ENCODE data around the gene TCP11.

TCP11 gene

GRCh38 chr6:35161776-35162607 lies 20.9 kb upstream of the TCP11 start:
- 88 to 94% methylated on average over 4 of the region's 5 CpGs for WGBS, 2 experiments (ENCODE audit: insufficient coverage in 2 of 2)
- no peaks in the 10 kb centered on the region for H3K36me3 ChIP-seq (ENCODE audit: control insufficient read depth, insufficient read depth, low read length)
- no peaks in the 10 kb centered on the region for H3K4me1 ChIP-seq (ENCODE audit: control insufficient read depth, insufficient read depth, low read length, poor library complexity, severe bottlenecking)
- no peak overlapping the region for H3K4me3 ChIP-seq (ENCODE audit: extremely low read depth, insufficient read depth, low read length, poor library complexity, severe bottlenecking)
- H3K27ac ChIP-seq (ENCODE audit: low read depth, low read length, severe bottlenecking): no peak overlapping the region
- no peaks in the 10 kb centered on the region for H3K9me3 ChIP-seq (ENCODE audit: control insufficient read depth, low read length)

DNA sequence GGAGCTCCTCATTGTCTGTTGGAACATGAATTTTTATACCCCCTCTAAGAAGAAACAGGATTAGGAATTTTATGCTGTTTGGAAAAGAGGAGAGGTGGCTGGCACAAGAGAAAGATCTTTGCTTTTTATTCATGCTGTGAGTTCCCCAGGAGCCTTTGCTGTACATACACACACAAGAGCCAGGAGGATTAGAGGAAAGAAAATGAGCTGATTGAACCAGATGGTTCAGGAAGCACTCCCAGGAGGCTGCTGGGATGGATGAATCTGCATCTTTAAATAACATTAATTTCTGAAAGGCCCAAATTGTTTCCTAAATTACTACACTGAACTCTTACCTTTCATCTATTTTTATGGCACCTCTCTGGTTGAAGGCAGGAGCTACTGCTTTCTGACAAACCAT lies 20.1 kb upstream of the TCP11 start:
- H3K27ac ChIP-seq (ENCODE audit: low read depth, low read length, severe bottlenecking): no peak overlapping the region
- no peak overlapping the region for H3K4me3 ChIP-seq (ENCODE audit: extremely low read depth, insufficient read depth, low read length, poor library complexity, severe bottlenecking)
- H3K4me1 ChIP-seq (ENCODE audit: control insufficient read depth, insufficient read depth, low read length, poor library complexity, severe bottlenecking): no peaks in the 10 kb centered on the region
- no peaks in the 10 kb centered on the region for H3K36me3 ChIP-seq (ENCODE audit: control insufficient read depth, insufficient read depth, low read length)
- no peaks in the 10 kb centered on the region for H3K9me3 ChIP-seq (ENCODE audit: control insufficient read depth, low read length)

- Histone ChIP-seq H3K9me3 (ENCODE audit: control insufficient read depth, low read length) (no peaks in the 10 kb centered on the region), H3K27ac (ENCODE audit: low read depth, low read length, severe bottlenecking) (no peak overlapping the region), H3K36me3 (ENCODE audit: control insufficient read depth, insufficient read depth, low read length) (no peaks in the 10 kb centered on the region), H3K4me1 (ENCODE audit: control insufficient read depth, insufficient read depth, low read length, poor library complexity, severe bottlenecking) (no peaks in the 10 kb centered on the region), H3K4me3 (ENCODE audit: extremely low read depth, insufficient read depth, low read length, poor library complexity, severe bottlenecking) (no peak overlapping the region)
- 67 to 100% methylated on average over 4 of the region's 5 CpGs for WGBS, 2 experiments (ENCODE audit: insufficient coverage in 2 of 2)
Measured at GRCh38 chr6:35160642-35161041, 19.5 kb upstream of the TCP11 start.

DNA sequence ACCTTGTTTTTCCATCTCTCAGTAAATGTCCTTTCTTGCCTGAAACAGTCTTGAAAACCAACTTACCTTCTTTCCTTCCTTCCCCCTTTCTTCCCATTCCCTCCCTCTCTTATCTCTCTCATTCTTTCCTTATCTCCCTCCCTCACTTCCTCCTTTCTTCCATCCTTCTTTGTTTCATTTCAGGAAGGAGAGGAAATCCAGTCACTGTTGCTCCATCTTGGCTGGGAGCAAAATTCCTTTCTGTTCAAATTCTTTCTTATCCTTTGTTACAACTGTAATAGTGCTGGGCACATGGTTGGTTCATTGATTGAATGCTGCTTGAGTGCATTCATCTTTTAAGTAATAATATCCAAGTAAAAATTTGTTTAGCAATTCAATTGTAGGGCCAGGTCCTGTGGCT lies 17.4 kb upstream of the TCP11 start:
- Histone ChIP-seq H3K27ac (ENCODE audit: low read depth, low read length, severe bottlenecking) (no peak overlapping the region), H3K4me1 (ENCODE audit: control insufficient read depth, insufficient read depth, low read length, poor library complexity, severe bottlenecking) (no peaks in the 10 kb centered on the region), H3K9me3 (ENCODE audit: control insufficient read depth, low read length) (no peaks in the 10 kb centered on the region), H3K4me3 (ENCODE audit: extremely low read depth, insufficient read depth, low read length, poor library complexity, severe bottlenecking) (no peak overlapping the region), H3K36me3 (ENCODE audit: control insufficient read depth, insufficient read depth, low read length) (no peaks in the 10 kb centered on the region)

DNA sequence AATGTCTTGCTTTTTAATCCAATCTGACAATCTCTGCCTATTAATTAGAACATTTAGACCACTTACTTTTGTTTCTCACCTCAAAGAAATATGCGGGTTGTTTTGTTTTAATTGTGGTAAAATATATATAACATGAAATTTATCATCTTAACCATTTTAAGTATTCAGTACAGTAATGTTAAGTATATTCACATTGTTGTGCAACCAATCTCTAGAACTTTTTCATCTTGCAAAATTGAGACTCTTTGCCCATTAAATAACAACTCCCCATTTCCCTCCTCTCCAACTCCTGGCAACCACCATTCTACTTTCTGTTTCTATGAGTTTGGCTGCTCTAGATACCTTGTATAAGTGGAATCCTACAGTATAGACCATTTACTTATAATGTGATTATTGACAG lies 13.8 kb upstream of the TCP11 start:
- Histone ChIP-seq H3K4me3 (ENCODE audit: extremely low read depth, insufficient read depth, low read length, poor library complexity, severe bottlenecking) (no peak overlapping the region), H3K4me1 (ENCODE audit: control insufficient read depth, insufficient read depth, low read length, poor library complexity, severe bottlenecking) (no peaks in the 10 kb centered on the region), H3K9me3 (ENCODE audit: control insufficient read depth, low read length) (no peaks in the 10 kb centered on the region), H3K27ac (ENCODE audit: low read depth, low read length, severe bottlenecking) (no peak overlapping the region), H3K36me3 (ENCODE audit: control insufficient read depth, insufficient read depth, low read length) (no peaks in the 10 kb centered on the region)
- WGBS, 2 experiments (ENCODE audit: insufficient coverage in 2 of 2): no CpG with 5 or more reads among the region's 1 CpG

DNA sequence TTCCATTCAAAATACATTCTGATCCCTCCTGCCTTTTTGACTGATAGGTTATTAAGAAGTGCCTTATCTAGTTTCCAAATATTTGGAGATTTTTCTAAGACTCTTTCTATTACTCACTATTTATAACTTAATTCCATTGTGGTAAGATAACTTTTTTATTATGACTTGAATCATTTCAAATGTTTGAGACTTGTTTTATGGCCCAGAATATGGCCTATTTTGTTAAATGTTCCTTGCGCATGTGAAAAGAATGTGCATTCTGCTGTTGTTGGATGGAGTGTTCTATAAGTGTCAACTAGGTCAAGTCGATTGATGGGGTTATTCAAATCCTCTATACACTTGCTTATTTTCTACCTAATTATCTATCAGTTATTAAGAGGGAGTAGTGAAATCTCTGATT lies 13.1 kb upstream of the TCP11 start:
- Histone ChIP-seq H3K4me3 (ENCODE audit: extremely low read depth, insufficient read depth, low read length, poor library complexity, severe bottlenecking) (no peak overlapping the region), H3K9me3 (ENCODE audit: control insufficient read depth, low read length) (no peaks in the 10 kb centered on the region), H3K36me3 (ENCODE audit: control insufficient read depth, insufficient read depth, low read length) (no peaks in the 10 kb centered on the region), H3K27ac (ENCODE audit: low read depth, low read length, severe bottlenecking) (no peak overlapping the region), H3K4me1 (ENCODE audit: control insufficient read depth, insufficient read depth, low read length, poor library complexity, severe bottlenecking) (peaks cover 1% of the 10 kb centered on the region)
- WGBS, 2 experiments (ENCODE audit: insufficient coverage in 2 of 2): 100% methylated on average over 1 of the region's 2 CpGs; no CpG with 5 or more reads in 1 of the 2 experiments

DNA sequence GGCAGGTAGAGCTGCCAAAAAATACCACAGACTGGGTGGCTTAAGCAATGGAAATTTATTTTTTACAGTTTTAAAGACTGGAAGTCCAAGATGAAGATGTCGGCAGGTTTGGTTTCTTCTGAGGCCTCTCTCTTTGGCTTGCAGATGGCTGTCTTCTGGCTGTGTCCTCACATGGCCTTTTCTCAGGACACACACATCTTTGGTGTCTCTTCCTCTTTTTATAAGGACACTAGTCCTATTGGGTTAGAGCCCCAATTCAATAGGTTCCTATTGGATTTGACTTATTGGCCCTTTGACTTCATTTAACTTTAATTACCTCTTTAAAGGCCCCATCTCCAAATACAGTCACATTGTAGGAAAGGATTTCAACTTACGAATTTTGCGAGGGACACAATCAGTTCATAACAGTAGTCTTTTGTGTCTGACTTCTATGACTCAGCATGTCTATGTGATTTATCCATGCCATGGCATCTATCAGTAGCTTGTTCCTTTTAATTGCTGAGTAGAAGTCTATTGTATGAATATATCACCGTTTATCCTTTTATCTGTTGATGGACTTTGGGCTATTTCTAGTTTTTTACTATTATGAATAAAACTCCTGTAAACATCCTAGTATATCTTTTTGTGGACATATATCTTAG lies 11.0 kb upstream of the TCP11 start:
- Histone ChIP-seq H3K4me3 (ENCODE audit: extremely low read depth, insufficient read depth, low read length, poor library complexity, severe bottlenecking) (no peak overlapping the region), H3K4me1 (ENCODE audit: control insufficient read depth, insufficient read depth, low read length, poor library complexity, severe bottlenecking) (peaks cover 21% of the 10 kb centered on the region), H3K36me3 (ENCODE audit: control insufficient read depth, insufficient read depth, low read length) (no peaks in the 10 kb centered on the region), H3K27ac (ENCODE audit: low read depth, low read length, severe bottlenecking) (no peak overlapping the region), H3K9me3 (ENCODE audit: control insufficient read depth, low read length) (no peaks in the 10 kb centered on the region)
- WGBS, 2 experiments (ENCODE audit: insufficient coverage in 2 of 2): 91 to 100% methylated on average over 1 to 3 of the region's 4 CpGs

DNA sequence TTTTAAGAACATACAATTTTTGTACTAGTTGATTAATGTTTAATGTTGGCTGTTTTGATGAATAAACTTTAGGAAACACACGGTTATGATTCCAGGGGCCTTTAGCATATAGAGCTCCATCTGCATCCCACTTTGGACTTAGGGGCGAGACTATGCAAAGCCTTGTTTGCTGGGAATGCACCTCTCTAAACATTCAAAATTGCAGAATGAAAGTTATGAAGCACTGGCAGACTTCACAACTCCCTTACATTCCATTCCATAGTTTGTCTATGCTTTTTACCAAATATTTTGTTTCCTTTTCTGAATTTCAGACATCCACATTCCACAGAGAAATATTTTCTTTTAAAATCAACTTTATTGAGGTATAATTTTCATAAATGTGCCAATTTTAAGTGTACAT lies 10.3 kb upstream of the TCP11 start:
- Histone ChIP-seq H3K9me3 (ENCODE audit: control insufficient read depth, low read length) (no peaks in the 10 kb centered on the region), H3K4me1 (ENCODE audit: control insufficient read depth, insufficient read depth, low read length, poor library complexity, severe bottlenecking) (peaks cover 28% of the 10 kb centered on the region), H3K36me3 (ENCODE audit: control insufficient read depth, insufficient read depth, low read length) (no peaks in the 10 kb centered on the region), H3K4me3 (ENCODE audit: extremely low read depth, insufficient read depth, low read length, poor library complexity, severe bottlenecking) (no peak overlapping the region), H3K27ac (ENCODE audit: low read depth, low read length, severe bottlenecking) (no peak overlapping the region)
- 89 to 100% methylated on average over 1 to 2 of the region's 2 CpGs for WGBS, 2 experiments (ENCODE audit: insufficient coverage in 2 of 2)

DNA sequence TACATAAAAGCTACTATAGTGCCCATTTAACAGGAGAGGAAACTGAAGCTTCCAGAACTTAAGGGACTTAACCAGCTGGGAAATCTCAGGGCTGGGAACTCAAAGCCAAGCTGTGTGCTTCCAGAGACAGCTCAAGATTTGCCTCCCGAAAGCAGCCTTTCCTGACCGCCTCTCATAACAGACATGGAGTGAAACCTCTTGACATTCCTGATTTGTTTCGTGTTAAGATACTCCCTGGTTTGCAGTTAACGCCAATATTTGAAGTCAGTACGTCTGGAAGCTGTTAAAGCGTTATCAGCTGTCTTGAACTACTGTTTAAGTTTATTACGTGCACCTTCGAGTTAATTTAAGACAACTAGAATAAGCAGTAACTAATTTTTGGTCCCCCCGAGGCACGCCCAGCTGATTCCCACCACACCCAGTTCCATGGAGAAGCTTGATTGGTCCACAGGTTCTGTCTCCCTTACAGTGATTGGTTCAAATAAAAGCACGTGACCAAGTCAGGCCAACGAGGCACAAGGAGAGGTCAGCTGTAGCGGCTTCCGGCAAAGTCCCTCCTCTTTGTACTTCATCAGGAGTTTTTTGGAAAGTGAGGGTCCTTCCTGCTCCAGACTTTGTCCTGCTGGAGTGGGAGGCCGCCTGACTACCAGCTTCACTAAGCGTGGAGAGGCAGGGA lies 8.9 kb upstream of the TCP11 start:
- no peak overlapping the region for H3K27ac ChIP-seq (ENCODE audit: low read depth, low read length, severe bottlenecking)
- 90 to 92% methylated on average over 14 of the region's 16 CpGs for WGBS, 2 experiments (ENCODE audit: insufficient coverage in 2 of 2)
- H3K4me1 ChIP-seq (ENCODE audit: control insufficient read depth, insufficient read depth, low read length, poor library complexity, severe bottlenecking): peaks cover 30% of the 10 kb centered on the region
- H3K4me3 ChIP-seq (ENCODE audit: extremely low read depth, insufficient read depth, low read length, poor library complexity, severe bottlenecking): no peak overlapping the region
- H3K9me3 ChIP-seq (ENCODE audit: control insufficient read depth, low read length): no peaks in the 10 kb centered on the region
- H3K36me3 ChIP-seq (ENCODE audit: control insufficient read depth, insufficient read depth, low read length): no peaks in the 10 kb centered on the region

- 2 to 3% methylated on average over 5 of the region's 8 CpGs for WGBS, 2 experiments (ENCODE audit: insufficient coverage in 2 of 2)
- peaks cover 33% of the 10 kb centered on the region for H3K4me1 ChIP-seq (ENCODE audit: control insufficient read depth, insufficient read depth, low read length, poor library complexity, severe bottlenecking)
- no peaks in the 10 kb centered on the region for H3K9me3 ChIP-seq (ENCODE audit: control insufficient read depth, low read length)
- H3K27ac ChIP-seq (ENCODE audit: low read depth, low read length, severe bottlenecking): peak overlapping the region; percentile 86
- H3K36me3 ChIP-seq (ENCODE audit: control insufficient read depth, insufficient read depth, low read length): no peaks in the 10 kb centered on the region
- no peak overlapping the region for H3K4me3 ChIP-seq (ENCODE audit: extremely low read depth, insufficient read depth, low read length, poor library complexity, severe bottlenecking)
Measured at GRCh38 chr6:35148167-35148741, 7.1 kb upstream of the TCP11 start.

All from mesodermal cell (in vitro differentiated cells).